AG09309 (cell line): ENCODE measurements around the gene HERPUD1.

Experiments
- DNase-seq: peaks from one replicate; pipeline ENCODE4 v3.0.0-alpha.2; 2010; ENCODE audit warnings: low read depth
- H3K4me3 ChIP-seq: 2 replicates; pipeline ENCODE4 v1.5.1; 2011; ENCODE audit warnings: mild to moderate bottlenecking, low read depth, low read length, moderate library complexity; ENCODE audit not compliant: control insufficient read depth
- CTCF ChIP-seq: IDR thresholded peaks from 2 replicates; pipeline ENCODE4 v1.5.1; 2011; ENCODE audit warnings: mild to moderate bottlenecking, low read depth, low read length, inconsistent platforms; ENCODE audit not compliant: insufficient read depth, control insufficient read depth; ENCODE audit errors: missing control alignments

The HERPUD1 gene

GRCh38 chr16:56915336-56916119, 16.4 kb upstream of the HERPUD1 start:
- no peak for DNase-seq
- TF ChIP-seq CTCF, result no peak
- H3K4me3 ChIP-seq, result no peak overlapping the region

GRCh38 chr16:56916571-56917403, 15.2 kb upstream of the HERPUD1 start:
- no peak overlapping the region for H3K4me3 ChIP-seq
- TF ChIP-seq CTCF, result no peak
- no peak for DNase-seq

GRCh38 chr16:56918467-56919012, 13.4 kb upstream of the HERPUD1 start:
- no peak for TF ChIP-seq CTCF
- no peak overlapping the region for H3K4me3 ChIP-seq
- DNase-seq, result no peak

- no peak for DNase-seq
- no peak for TF ChIP-seq CTCF
- H3K4me3 ChIP-seq, result no peak overlapping the region
These were observed 12.7 kb upstream of the HERPUD1 start for GRCh38 chr16:56919099-56919800.

GRCh38 chr16:56921571-56921970, 10.4 kb upstream of the HERPUD1 start:
- H3K4me3 ChIP-seq, result no peak overlapping the region
- no peak for TF ChIP-seq CTCF
- DNase-seq, result no peak

GRCh38 chr16:56923481-56924091, 8.4 kb upstream of the HERPUD1 start:
- no peak overlapping the region for H3K4me3 ChIP-seq
- no peak for TF ChIP-seq CTCF
- peak; percentile 39 for DNase-seq
